Chondrocyte (in vitro differentiated cells): Measurements from ENCODE around the gene AMIGO1. TPM values are rescaled to one million over a fixed set of nuclear protein-coding genes. Genes with fewer than 3 reads are reported as not detected.

Experiments
- DNase-seq: peaks from one replicate; pipeline ENCODE4 v3.0.0; 2021; ENCODE audit warnings: mixed read lengths, low spot score
- H3K27ac Mint-ChIP-seq: one replicate; pipeline ENCODE4 v1.8.0; 2021; ENCODE audit warnings: mild to moderate bottlenecking, moderate library complexity, mixed read lengths; ENCODE audit not compliant: unreplicated experiment
- H3K27me3 Mint-ChIP-seq: 2 replicates; pipeline ENCODE4 v1.8.0; 2021; ENCODE audit warnings: low read depth, mixed read lengths
- H3K36me3 Mint-ChIP-seq: 2 replicates; pipeline ENCODE4 v1.8.0; 2021; ENCODE audit warnings: low read depth, mixed read lengths
- H3K4me1 Mint-ChIP-seq: 2 replicates; pipeline ENCODE4 v1.8.0; 2021; ENCODE audit warnings: low read depth, mild to moderate bottlenecking, mixed read lengths
- H3K4me3 Mint-ChIP-seq: one replicate; pipeline ENCODE4 v1.8.0; 2021; ENCODE audit warnings: mild to moderate bottlenecking, moderate library complexity, mixed read lengths; ENCODE audit not compliant: unreplicated experiment
- H3K9me3 Mint-ChIP-seq: 2 replicates; pipeline ENCODE4 v1.8.0; 2021; ENCODE audit warnings: low read depth, mixed read lengths
- CTCF ChIP-seq: fragments of 200-600 bp; sonication (generic); IDR thresholded peaks from 2 replicates; pipeline ENCODE4 v1.5.0; 2021; ENCODE audit warnings: antibody characterized with exemption, mild to moderate bottlenecking, moderate library complexity
- total RNA-seq: library from RNA; stranded (reverse); gene quantifications from 3 replicates; pipeline ENCODE4 v1.2.1, GENCODE V29; 2021

The AMIGO1 gene
- total RNA-seq, 1 donor from 2014 or later: 4.6 TPM

GRCh38 chr1:109485001-109485400 is 24.5 kb downstream of the AMIGO1 start:
- peaks cover 22% of the 10 kb centered on the region for H3K4me1 Mint-ChIP-seq
- H3K9me3 Mint-ChIP-seq: no peaks in the 10 kb centered on the region
- peaks cover 11% of the 10 kb centered on the region for H3K27me3 Mint-ChIP-seq
- DNase-seq: no peak
- no peak overlapping the region for H3K27ac Mint-ChIP-seq
- H3K36me3 Mint-ChIP-seq: peaks cover 4% of the 10 kb centered on the region
- TF ChIP-seq CTCF: no peak
- peak overlapping the region; percentile 90 for H3K4me3 Mint-ChIP-seq

DNA sequence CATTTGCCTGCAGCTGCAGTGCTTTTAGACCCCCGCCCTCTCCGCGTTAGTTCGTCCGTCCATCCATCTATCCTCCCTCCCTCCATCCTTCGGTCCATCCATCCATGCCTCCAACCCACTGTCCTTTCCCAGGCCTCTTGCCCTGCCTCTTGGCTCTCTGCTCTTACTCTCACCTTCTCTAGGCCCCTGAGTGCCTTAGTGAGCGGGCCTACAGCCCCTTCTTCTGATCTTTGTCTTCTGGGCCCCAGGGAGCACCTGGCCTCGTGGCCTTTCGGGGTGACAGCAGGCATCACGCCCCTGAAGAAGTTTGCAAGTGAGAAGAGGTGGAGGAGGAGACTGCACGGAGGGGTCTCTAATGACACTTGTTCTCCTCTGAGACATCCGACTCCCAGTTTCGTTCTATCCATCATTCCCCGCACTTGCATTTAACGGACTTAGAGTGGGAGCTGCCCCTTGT is 25.0 kb downstream of the AMIGO1 start:
- no peak for DNase-seq
- peak overlapping the region; percentile 90 for H3K4me3 Mint-ChIP-seq
- H3K4me1 Mint-ChIP-seq: peaks cover 22% of the 10 kb centered on the region
- TF ChIP-seq CTCF: no peak
- peaks cover 4% of the 10 kb centered on the region for H3K36me3 Mint-ChIP-seq
- no peaks in the 10 kb centered on the region for H3K9me3 Mint-ChIP-seq
- no peak overlapping the region for H3K27ac Mint-ChIP-seq
- peaks cover 15% of the 10 kb centered on the region for H3K27me3 Mint-ChIP-seq

GRCh38 chr1:109483672-109484518 is 25.6 kb downstream of the AMIGO1 start, which contains the start of gene ATXN7L2:
TSS of gene ATXN7L2 (plus strand) at chr1:109483905. CDS start at chr1:109483954, 49 bp downstream.
- Mint-ChIP-seq H3K36me3 (peaks cover 3% of the 10 kb centered on the region), H3K4me1 (peaks cover 22% of the 10 kb centered on the region), H3K4me3 (peak within 1 kb of the TSS; percentile 90), H3K27ac (peak within 1 kb of the TSS; percentile 92), H3K27me3 (peaks cover 19% of the 10 kb centered on the region), H3K9me3 (no peaks in the 10 kb centered on the region)
- no peak for TF ChIP-seq CTCF
- no peak for DNase-seq

- Mint-ChIP-seq H3K4me3 (peak overlapping the region; percentile 90), H3K4me1 (peaks cover 22% of the 10 kb centered on the region), H3K36me3 (peaks cover 3% of the 10 kb centered on the region), H3K9me3 (no peaks in the 10 kb centered on the region), H3K27ac (peak overlapping the region; percentile 73), H3K27me3 (peaks cover 27% of the 10 kb centered on the region)
- DNase-seq: no peak
- peak; percentile 26 for TF ChIP-seq CTCF
Measured at GRCh38 chr1:109482791-109483671, 26.5 kb downstream of the AMIGO1 start.

- Mint-ChIP-seq H3K4me1 (peaks cover 22% of the 10 kb centered on the region), H3K27ac (no peak overlapping the region), H3K27me3 (peaks cover 28% of the 10 kb centered on the region), H3K4me3 (no peak overlapping the region), H3K36me3 (no peaks in the 10 kb centered on the region), H3K9me3 (no peaks in the 10 kb centered on the region)
- no peak for DNase-seq
- TF ChIP-seq CTCF: no peak
Measured at GRCh38 chr1:109482242-109482641, 27.3 kb downstream of the AMIGO1 start.
